ENCODE results near the gene DNAH14.
"Not testable (repeated sequence)": the region's sequence is repeated elsewhere in the genome, so short reads cannot be mapped to it uniquely, and the experiment has no call there.

DNAH14 gene

DNA sequence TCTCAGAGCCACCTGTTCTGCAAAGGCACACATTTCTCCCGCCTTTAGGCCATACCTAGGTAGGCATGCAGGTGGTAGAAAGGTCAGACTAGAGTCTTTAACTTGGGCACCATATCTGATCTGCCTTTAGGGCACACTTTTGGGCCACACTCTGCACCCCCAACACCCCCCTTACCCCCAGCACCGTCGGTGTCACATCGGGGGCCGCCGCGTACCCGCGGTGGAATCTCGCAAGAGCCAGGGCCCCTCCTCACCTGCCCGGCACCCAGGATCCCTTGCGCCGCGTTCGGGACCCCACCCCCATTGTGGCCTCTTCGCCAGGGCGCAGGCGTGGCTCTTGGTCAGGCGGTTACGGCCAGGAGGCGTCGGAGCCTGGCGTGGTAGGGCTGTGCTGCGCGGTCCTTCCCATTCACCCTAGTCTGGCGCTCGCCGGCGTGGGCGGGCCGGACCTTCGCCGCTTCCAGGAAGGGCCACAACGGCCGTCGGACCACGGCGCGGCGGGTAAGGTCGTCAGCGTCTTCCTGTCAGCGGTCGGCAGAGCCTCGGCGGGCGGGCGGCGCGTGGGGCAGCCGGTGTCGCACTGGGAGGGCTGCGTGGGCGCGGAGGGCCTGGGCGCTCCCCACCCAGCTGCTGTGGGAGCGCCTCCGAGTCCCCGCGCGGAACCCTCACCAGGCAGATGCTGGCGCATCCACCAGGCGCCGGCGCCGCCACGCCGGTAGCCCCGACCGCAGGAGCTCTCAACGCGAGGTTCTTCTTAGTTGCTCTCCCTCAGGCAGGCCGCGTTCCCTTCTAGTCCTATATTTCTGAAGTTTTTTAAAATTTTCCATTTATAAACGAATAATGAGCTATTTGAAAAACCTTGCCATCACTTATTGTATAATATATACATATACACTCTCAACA, at the start of gene DNAH14:
TSS of gene DNAH14 (plus strand) at position 341 of the 903 bp plus-strand sequence. CDS start 23,028 bp downstream, outside the sequence.
- DNase-seq: peak; percentile 60

GRCh38 chr1:224880593-224881307, 48.7 kb upstream of the DNAH14 start:
- DNase-seq: no peak

GRCh38 chr1:224881308-224881692, 48.2 kb upstream of the DNAH14 start:
- not testable (repeated sequence) for DNase-seq

- no peak for DNase-seq
Observed at GRCh38 chr1:224881762-224882211, 47.7 kb upstream of the DNAH14 start.

- DNase-seq: no peak
Observed at GRCh38 chr1:224882264-224882663, 47.2 kb upstream of the DNAH14 start.

DNA sequence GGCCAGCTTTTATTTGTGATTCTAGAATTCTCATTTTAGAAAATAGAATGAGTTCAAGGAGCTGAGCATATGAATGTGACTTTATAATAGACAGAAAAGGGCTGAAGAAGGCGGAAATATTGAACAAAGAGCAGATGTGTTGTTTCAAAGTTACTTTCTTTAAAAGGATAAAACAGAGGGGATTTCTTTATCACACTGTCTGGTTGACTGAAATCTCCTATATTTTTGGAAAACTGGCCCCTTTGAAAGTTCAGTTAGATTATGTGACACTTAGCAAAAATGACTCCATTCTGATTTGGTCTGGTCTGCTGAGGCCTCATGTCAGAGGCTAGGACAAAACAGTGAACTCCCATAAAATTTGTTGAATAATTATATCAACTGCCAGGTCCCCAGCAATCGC, 46.4 kb upstream of the DNAH14 start:
- no peak for DNase-seq

DNA sequence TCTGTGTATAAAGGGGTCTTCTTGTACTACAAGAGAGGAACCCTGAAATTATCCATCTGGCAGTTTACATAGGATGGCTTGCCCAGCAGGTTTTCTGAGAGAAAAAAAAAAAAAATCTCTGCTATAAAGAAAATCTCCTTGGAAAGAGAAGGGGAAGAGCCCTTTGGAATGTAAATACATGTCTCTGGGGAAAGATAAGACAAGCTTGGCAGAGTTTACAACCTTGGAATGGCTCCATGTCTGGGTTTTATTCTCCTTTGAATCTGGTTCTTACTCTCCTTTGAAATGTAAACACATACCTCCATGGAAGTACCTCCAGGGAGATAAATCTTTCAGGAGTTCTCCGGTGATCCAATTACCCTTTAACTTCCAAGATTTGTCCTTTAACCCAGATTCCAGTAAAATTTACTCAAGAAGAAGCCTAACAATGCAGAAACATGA, 45.1 kb upstream of the DNAH14 start:
- DNase-seq: peak; percentile 47

GRCh38 chr1:224885376-224885775, 44.1 kb upstream of the DNAH14 start:
- DNase-seq: not testable (repeated sequence)

- DNase-seq: no peak
Observed at GRCh38 chr1:224894915-224895314, 34.6 kb upstream of the DNAH14 start.

DNA sequence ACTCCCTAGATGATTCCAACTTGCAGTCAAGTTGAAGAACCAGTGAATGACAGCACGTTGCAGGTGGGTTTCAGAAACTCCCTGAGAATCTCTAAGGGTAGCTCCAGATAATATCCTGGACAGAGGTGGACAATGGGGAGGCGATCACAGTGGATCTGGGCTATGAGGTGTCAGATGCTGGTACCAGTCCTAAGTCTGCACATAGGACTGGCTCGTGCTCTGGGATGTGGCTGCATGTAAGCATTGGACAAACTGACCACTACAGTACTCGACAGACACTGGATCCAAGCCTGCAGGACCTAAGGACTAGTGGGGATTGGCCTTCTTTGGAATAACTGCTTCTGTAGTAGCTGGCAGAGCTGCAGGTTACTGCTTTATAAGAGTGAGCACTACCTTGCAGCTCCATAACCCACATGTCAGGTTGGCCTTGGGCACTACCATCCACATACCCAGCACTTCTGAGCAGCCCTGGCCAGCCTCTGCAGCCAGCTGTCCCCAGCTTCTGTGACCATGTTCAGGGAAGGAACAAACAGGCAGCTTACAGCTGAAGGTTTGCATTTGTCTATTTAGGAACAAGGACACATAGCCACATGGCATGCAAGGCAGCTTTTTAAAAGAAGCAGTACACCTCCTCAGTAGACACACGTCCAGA, 33.2 kb upstream of the DNAH14 start:
- DNase-seq: no peak

GRCh38 chr1:224897529-224898327, 31.7 kb upstream of the DNAH14 start:
- DNase-seq: no peak

- no peak for DNase-seq
Observed at GRCh38 chr1:224898937-224899336, 30.5 kb upstream of the DNAH14 start.

- DNase-seq: no peak
Observed at GRCh38 chr1:224900062-224900630, 29.3 kb upstream of the DNAH14 start.

- no peak for DNase-seq
Observed at GRCh38 chr1:224901087-224901810, 28.2 kb upstream of the DNAH14 start.

- DNase-seq: no peak
Observed at GRCh38 chr1:224903955-224904354, 25.5 kb upstream of the DNAH14 start.

DNA sequence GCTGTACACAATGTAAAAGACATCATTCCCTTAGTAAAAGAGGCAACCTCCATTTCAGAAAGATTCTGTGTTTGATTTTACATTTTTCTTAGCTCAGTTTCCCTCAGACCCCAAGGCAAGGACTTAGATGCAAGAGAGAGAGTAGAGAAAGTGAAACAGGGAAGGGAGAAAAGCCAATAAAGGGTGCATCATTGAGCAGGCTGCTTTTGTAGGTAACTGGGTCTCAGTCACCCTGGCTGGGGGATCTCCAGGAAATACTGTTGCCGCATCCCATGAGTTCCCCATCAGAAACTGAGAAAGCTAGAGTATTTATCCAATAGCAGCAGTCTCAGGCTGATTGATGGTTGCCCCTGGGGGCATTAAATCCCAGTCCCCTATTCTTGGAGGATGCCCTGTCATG, 23.1 kb upstream of the DNAH14 start:
- no peak for DNase-seq

GRCh38 chr1:224911217-224911616, 18.3 kb upstream of the DNAH14 start:
- no peak for DNase-seq

- no peak for DNase-seq
Observed at GRCh38 chr1:224914292-224914900, 15.1 kb upstream of the DNAH14 start.

DNA sequence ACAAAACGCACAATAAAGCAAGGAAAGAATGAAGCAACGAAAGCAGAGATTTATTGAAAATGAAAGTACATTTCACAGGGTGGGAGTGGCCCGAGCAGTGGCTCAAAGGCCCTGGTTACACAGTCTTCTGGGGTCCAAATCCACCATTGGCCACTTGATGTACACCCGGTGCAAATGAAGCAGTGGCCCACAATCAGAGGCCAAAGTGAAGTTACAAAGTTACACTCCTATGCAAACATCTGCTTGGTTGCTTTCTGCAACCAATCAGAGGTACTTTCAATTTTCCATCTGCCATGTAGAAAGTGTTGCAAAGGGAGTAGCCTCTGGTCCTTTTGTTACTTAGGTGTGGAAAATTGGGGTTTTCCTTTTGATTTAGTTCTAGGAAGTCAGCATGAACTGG, 10.0 kb upstream of the DNAH14 start:
- DNase-seq: no peak

DNA sequence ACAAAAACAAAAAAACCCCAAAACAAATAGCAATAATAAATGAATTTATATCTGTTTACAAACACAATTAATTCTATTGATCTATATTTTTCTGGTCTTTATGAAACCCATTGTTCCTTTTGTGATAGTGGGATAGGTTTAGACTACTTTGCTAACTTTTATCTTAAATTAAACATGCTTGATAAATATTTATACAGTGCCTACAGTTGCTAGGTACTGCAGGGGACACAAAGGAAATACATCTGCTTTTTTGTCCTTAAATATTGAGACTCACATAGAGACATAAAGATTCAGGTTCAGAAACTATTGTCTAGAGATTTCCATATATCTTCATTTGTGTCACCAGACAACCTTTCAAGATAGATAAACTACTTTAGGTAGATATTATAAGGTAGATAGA, 8.5 kb upstream of the DNAH14 start:
- no peak for DNase-seq

- DNase-seq: no peak
Observed at GRCh38 chr1:224921354-224921753, 8.1 kb upstream of the DNAH14 start.

Data from NCI-H69 (cell line).